ENCODE data around the gene TXNDC16.
A peak's percentile ranks its signal among the peaks of the same experiment; 100 is the strongest.
"Not testable (repeated sequence)": the region's sequence is repeated elsewhere in the genome, so short reads cannot be mapped to it uniquely, and the experiment has no call there.

The TXNDC16 gene

GRCh38 chr14:52552063-52552988, at the start of gene TXNDC16, which contains the start of gene GPR137C:
Gene TXNDC16, minus strand, starts transcription at chr14:52552505. Its CDS starts 8,948 bp downstream, at chr14:52543557.
Gene GPR137C, plus strand, starts transcription at chr14:52552836. Its CDS starts 312 bp downstream, at chr14:52553148.
- DNase-seq = peak; percentile 99

GRCh38 chr14:52599974-52600373, 47.7 kb upstream of the TXNDC16 start:
- no peak for DNase-seq

- no peak for DNase-seq
These were observed 46.3 kb upstream of the TXNDC16 start for GRCh38 chr14:52598568-52598967.

- DNase-seq = no peak
These were observed 44.6 kb upstream of the TXNDC16 start for GRCh38 chr14:52596861-52597260.

- DNase-seq = no peak
These were observed 44.0 kb upstream of the TXNDC16 start for GRCh38 chr14:52596320-52596719.

GRCh38 chr14:52590318-52590717, 38.0 kb upstream of the TXNDC16 start:
- no peak for DNase-seq

- no peak for DNase-seq
These were observed 37.3 kb upstream of the TXNDC16 start for GRCh38 chr14:52589646-52590045.

GRCh38 chr14:52583544-52583943, 31.2 kb upstream of the TXNDC16 start:
- DNase-seq = no peak

- no peak for DNase-seq
These were observed 23.6 kb upstream of the TXNDC16 start for GRCh38 chr14:52575858-52576257.

GRCh38 chr14:52568454-52568853, 16.1 kb upstream of the TXNDC16 start:
- not testable (repeated sequence) for DNase-seq

- DNase-seq = peak; percentile 6
These were observed 10.8 kb upstream of the TXNDC16 start for GRCh38 chr14:52563120-52563519.

- no peak for DNase-seq
These were observed 6.4 kb upstream of the TXNDC16 start for GRCh38 chr14:52558688-52559087.

- peak; percentile 68 for DNase-seq
These were observed 1.6 kb upstream of the TXNDC16 start for GRCh38 chr14:52553671-52554575.

GRCh38 chr14:52553002-52553670, 831 bp upstream of the TXNDC16 start:
- peak; percentile 39 for DNase-seq

- peak; percentile 28 for DNase-seq
These were observed 626 bp downstream of the TXNDC16 start for GRCh38 chr14:52551696-52552062.

- DNase-seq = no peak
These were observed 1.1 kb downstream of the TXNDC16 start for GRCh38 chr14:52551205-52551604.

- no peak for DNase-seq
These were observed 1.6 kb downstream of the TXNDC16 start for GRCh38 chr14:52550661-52551060.

- DNase-seq = no peak
These were observed 4.8 kb downstream of the TXNDC16 start for GRCh38 chr14:52547526-52547925.

- no peak for DNase-seq
These were observed 5.3 kb downstream of the TXNDC16 start for GRCh38 chr14:52547027-52547426.

- no peak for DNase-seq
These were observed 6.0 kb downstream of the TXNDC16 start for GRCh38 chr14:52546318-52546670.

- no peak for DNase-seq
These were observed 6.6 kb downstream of the TXNDC16 start for GRCh38 chr14:52545584-52546317.

- no peak for DNase-seq
These were observed 13.7 kb downstream of the TXNDC16 start for GRCh38 chr14:52538623-52539022.
